Stimulated activated CD4-positive, alpha-beta T cell treated with anti-CD3 and anti-CD28 coated beads, Interleukin-15, amount 100 ng/mL, for 48 hours (primary cell): ENCODE data around the gene DNAJB5.

Experiments
- DNase-seq, 2 donors: peaks; one replicate each; pipeline ENCODE4 v3.0.0-alpha.2; 2020; ENCODE audit warnings: low read depth in 2 of 2

Gene DNAJB5

GRCh38 chr9:34984049-34984448 is 5.5 kb upstream of the DNAJB5 start:
- no peak for DNase-seq

GRCh38 chr9:34985311-34985899 is 4.1 kb upstream of the DNAJB5 start:
- DNase-seq, result no peak

- DNase-seq, result no peak
Measured at GRCh38 chr9:34986540-34987047, 3.0 kb upstream of the DNAJB5 start.

GRCh38 chr9:34987160-34987901 is 2.2 kb upstream of the DNAJB5 start:
- no peak for DNase-seq

- peak in 1 of 2 donors; percentile 54 for DNase-seq
Measured at GRCh38 chr9:34988218-34989002, 1.1 kb upstream of the DNAJB5 start.

GRCh38 chr9:34989946-34990635 is 546 bp downstream of the DNAJB5 start:
- DNase-seq, result no peak

- DNase-seq, result no peak
Measured at GRCh38 chr9:34990908-34991606, 1.5 kb downstream of the DNAJB5 start.

- DNase-seq, result no peak
Measured at GRCh38 chr9:34991607-34992375, 2.2 kb downstream of the DNAJB5 start.

- peak in 1 of 2 donors; percentile 64 for DNase-seq
Measured at GRCh38 chr9:34992376-34992951, 2.9 kb downstream of the DNAJB5 start.

- no peak for DNase-seq
Measured at GRCh38 chr9:34993502-34994259, 4.1 kb downstream of the DNAJB5 start.

GRCh38 chr9:34994260-34994899 is 4.8 kb downstream of the DNAJB5 start:
- DNase-seq, result no peak

- no peak for DNase-seq
Measured at GRCh38 chr9:34994900-34995669, 5.5 kb downstream of the DNAJB5 start.

GRCh38 chr9:34995670-34996060 is 6.1 kb downstream of the DNAJB5 start:
- DNase-seq, result no peak

GRCh38 chr9:34996181-34996904 is 6.8 kb downstream of the DNAJB5 start:
- DNase-seq, result no peak

GRCh38 chr9:34996905-34997279 is 7.3 kb downstream of the DNAJB5 start:
- no peak for DNase-seq

- no peak for DNase-seq
Measured at GRCh38 chr9:34997379-34997781, 7.8 kb downstream of the DNAJB5 start.

GRCh38 chr9:34998266-34998665 is 8.7 kb downstream of the DNAJB5 start:
- no peak for DNase-seq

GRCh38 chr9:34999576-34999975 is 10.0 kb downstream of the DNAJB5 start:
- DNase-seq, result no peak
